Renal cortical epithelial cell (primary cell): ENCODE measurements around the gene SPHK2. TPM values are rescaled to one million over a fixed set of nuclear protein-coding genes. Genes with fewer than 3 reads are reported as not detected.

Source experiments
- DNase-seq: peaks from one replicate; pipeline ENCODE4 v3.0.0-alpha.2; 2011; ENCODE audit warnings: low read depth
- total RNA-seq: library from RNA; depleted of rRNA; stranded (reverse); fragments of >200 nt; gene quantifications from 2 replicates; pipeline ENCODE4 v1.2.3, GENCODE V29; 2014

SPHK2 gene
- total RNA-seq, 1 donor from 2014 or later, result 9.1 TPM

- no peak for DNase-seq
Observed at GRCh38 chr19:48606463-48607358, 12.6 kb upstream of the SPHK2 start, which contains the start of gene SPACA4. TSS of gene SPACA4 (plus strand) at chr19:48606742. CDS start at chr19:48606979, 237 bp downstream.

- DNase-seq, result no peak
Observed at GRCh38 chr19:48607359-48607755, 11.9 kb upstream of the SPHK2 start.

- no peak for DNase-seq
Observed at GRCh38 chr19:48608798-48609263, 10.5 kb upstream of the SPHK2 start.

GRCh38 chr19:48609571-48610108 is 9.7 kb upstream of the SPHK2 start:
- DNase-seq, result no peak

GRCh38 chr19:48611872-48612271 is 7.4 kb upstream of the SPHK2 start:
- DNase-seq, result no peak

- no peak for DNase-seq
Observed at GRCh38 chr19:48613024-48613851, 6.1 kb upstream of the SPHK2 start.

- DNase-seq, result no peak
Observed at GRCh38 chr19:48613852-48614435, 5.4 kb upstream of the SPHK2 start.

GRCh38 chr19:48614436-48615230 is 4.7 kb upstream of the SPHK2 start, which contains the start of gene FAM83E:
TSS of gene FAM83E (minus strand) at chr19:48615076. CDS start at chr19:48613372, 1,704 bp downstream.
- DNase-seq, result no peak

- no peak for DNase-seq
Observed at GRCh38 chr19:48615231-48616040, 3.9 kb upstream of the SPHK2 start.

- no peak for DNase-seq
Observed at GRCh38 chr19:48616041-48616436, 3.3 kb upstream of the SPHK2 start.

- no peak for DNase-seq
Observed at GRCh38 chr19:48616491-48617056, 2.7 kb upstream of the SPHK2 start.

GRCh38 chr19:48617146-48617937 is 2.0 kb upstream of the SPHK2 start:
- DNase-seq, result no peak

GRCh38 chr19:48618278-48618915 is 909 bp upstream of the SPHK2 start:
- no peak for DNase-seq

GRCh38 chr19:48619692-48620585 is 633 bp downstream of the SPHK2 start:
- no peak for DNase-seq

- DNase-seq, result no peak
Observed at GRCh38 chr19:48623556-48624066, 4.3 kb downstream of the SPHK2 start.

GRCh38 chr19:48624067-48624594 is 4.8 kb downstream of the SPHK2 start:
- peak; percentile 87 for DNase-seq
